IMR-90 (cell line): Measurements from ENCODE around the gene PRODH2. TPM values are rescaled to one million over a fixed set of nuclear protein-coding genes. Genes with fewer than 3 reads are reported as not detected.
"Not testable (repeated sequence)": the region's sequence is repeated elsewhere in the genome, so short reads cannot be mapped to it uniquely, and the experiment has no call there.

Experiments used
- ATAC-seq: fragments of 200-7000 bp; cut with Tn5 transposase; 2 replicates; pipeline ENCODE4 v1.9.1; 2020; ENCODE audit warnings: low read depth, mild to moderate bottlenecking, moderate library complexity
- BruUV-seq: library from RNA; stranded (reverse); fragments of 400-500 nt; replicated peaks from 2 replicates; lab custom pipeline; 2021; lab: Mats Ljungman, UMichigan
- CTCF ChIA-PET: fragments of 300-600 bp; formaldehyde crosslinking; extraction: SDS; loops from one replicate; lab custom pipeline; 2021; ENCODE audit warnings: antibody characterized with exemption; lab: Yijun Ruan, JAX
- POLR2A ChIA-PET: fragments of 300-600 bp; sonication (Branson Sonifier 250); formaldehyde crosslinking; loops from one replicate; lab custom pipeline; 2022; ENCODE audit warnings: antibody characterized with exemption; ENCODE audit not compliant: unreplicated experiment; lab: Charles Lee
- DNase-seq: peaks from one replicate; pipeline ENCODE4 v3.0.0; 2013
- H2AFZ ChIP-seq: replicated peaks from 2 replicates; pipeline ENCODE3; 2013; ENCODE audit warnings: low read length, mild to moderate bottlenecking; ENCODE audit not compliant: poor library complexity
- H2AK5ac ChIP-seq: 2 replicates; pipeline ENCODE4 v1.6.1; 2013; ENCODE audit warnings: low read depth, low read length, inconsistent platforms
- H2AK9ac ChIP-seq: replicated peaks from 2 replicates; pipeline ENCODE3; 2013; ENCODE audit warnings: mild to moderate bottlenecking, low read depth, low read length, moderate library complexity; ENCODE audit not compliant: poor library complexity
- H2BK120ac ChIP-seq: 2 replicates; pipeline ENCODE4 v1.6.1; 2013; ENCODE audit warnings: low read depth, low read length, inconsistent platforms
- H2BK15ac ChIP-seq: 3 replicates; pipeline ENCODE4 v1.6.1; 2013; ENCODE audit warnings: low read depth, low read length, inconsistent platforms
- H2BK20ac ChIP-seq: 2 replicates; pipeline ENCODE4 v1.6.1; 2013; ENCODE audit warnings: low read depth, mild to moderate bottlenecking, inconsistent platforms, low read length, moderate library complexity
- H2BK5ac ChIP-seq: 2 replicates; pipeline ENCODE4 v1.6.1; 2013; ENCODE audit warnings: mild to moderate bottlenecking, low read depth, low read length, inconsistent platforms; ENCODE audit not compliant: poor library complexity, severe bottlenecking
- H3K14ac ChIP-seq: replicated peaks from 2 replicates; pipeline ENCODE4 v1.6.1; 2013; ENCODE audit warnings: low read depth, low read length, inconsistent platforms
- H3K18ac ChIP-seq: 2 replicates; pipeline ENCODE4 v1.6.1; 2013; ENCODE audit warnings: low read depth, low read length, control low read depth
- H3K23ac ChIP-seq: 2 replicates; pipeline ENCODE4 v1.6.1; 2013; ENCODE audit warnings: low read depth, low read length, inconsistent platforms
- H3K27ac ChIP-seq: 2 replicates; pipeline ENCODE4 v1.5.1; 2013; ENCODE audit warnings: mild to moderate bottlenecking, control low read depth, low read length; ENCODE audit not compliant: insufficient read depth
- H3K27me3 ChIP-seq: 2 replicates; pipeline ENCODE4 v1.6.1; 2013; ENCODE audit warnings: low read length; ENCODE audit not compliant: control insufficient read depth, insufficient read depth
- H3K36me3 ChIP-seq: 2 replicates; pipeline ENCODE4 v1.6.1; 2013; ENCODE audit warnings: low read length, mixed read lengths; ENCODE audit not compliant: control insufficient read depth, insufficient read depth
- H3K4ac ChIP-seq: 2 replicates; pipeline ENCODE4 v1.6.1; 2013; ENCODE audit warnings: low read depth, low read length, inconsistent platforms
- H3K4me1 ChIP-seq: 2 replicates; pipeline ENCODE4 v1.6.1; 2013; ENCODE audit warnings: low read length, mixed read lengths; ENCODE audit not compliant: control insufficient read depth, insufficient read depth
- H3K4me2 ChIP-seq: 2 replicates; pipeline ENCODE4 v1.6.1; 2013; ENCODE audit warnings: low read depth, mild to moderate bottlenecking, control low read depth, low read length, moderate library complexity
- H3K4me3 ChIP-seq: 2 replicates; pipeline ENCODE4 v1.5.1; 2013; ENCODE audit warnings: low read depth, mild to moderate bottlenecking, control low read depth, low read length, moderate library complexity; ENCODE audit not compliant: insufficient read depth
- H3K56ac ChIP-seq: 2 replicates; pipeline ENCODE4 v1.6.1; 2013; ENCODE audit warnings: low read length, inconsistent platforms; ENCODE audit not compliant: insufficient read depth; ENCODE audit errors: extremely low read depth
- H3K79me1 ChIP-seq, 2 experiments: 2 replicates each; pipeline ENCODE4 v1.6.1; 2013; ENCODE audit warnings: low read length in 2 of 2, inconsistent platforms in 1 of 2, low read depth in 1 of 2
- H3K9ac ChIP-seq: 2 replicates; pipeline ENCODE4 v1.6.1; 2013; ENCODE audit warnings: low read depth, low read length, control low read depth
- H3K9me1 ChIP-seq: 2 replicates; pipeline ENCODE4 v1.6.1; 2013; ENCODE audit warnings: low read length, inconsistent platforms; ENCODE audit not compliant: insufficient read depth
- H3K9me3 ChIP-seq: 2 replicates; pipeline ENCODE4 v1.6.1; 2013; ENCODE audit warnings: low read length; ENCODE audit not compliant: control insufficient read depth, insufficient read depth
- H4K20me1 ChIP-seq: 2 replicates; pipeline ENCODE4 v1.6.1; 2013; ENCODE audit warnings: low read length, inconsistent platforms; ENCODE audit not compliant: insufficient read depth
- H4K5ac ChIP-seq: 2 replicates; pipeline ENCODE4 v1.6.1; 2013; ENCODE audit warnings: mild to moderate bottlenecking, low read depth, low read length, control low read depth
- H4K8ac ChIP-seq, 2 experiments: 2 replicates each; pipeline ENCODE4 v1.6.1; 2013; ENCODE audit warnings: low read depth in 2 of 2, low read length in 2 of 2, control low read depth in 1 of 2, inconsistent platforms in 1 of 2
- H4K91ac ChIP-seq: 2 replicates; pipeline ENCODE4 v1.6.1; 2013; ENCODE audit warnings: low read depth, low read length, inconsistent platforms; ENCODE audit not compliant: insufficient read depth
- CHD1 ChIP-seq: IDR thresholded peaks from 2 replicates; pipeline ENCODE4 v1.6.1; 2012; ENCODE audit warnings: low read depth, low read length, improper control_type of control experiment
- ELK1 ChIP-seq: fragments of 150-350 bp; IDR thresholded peaks from 2 replicates; pipeline ENCODE4 v1.6.1; 2016; ENCODE audit warnings: low read depth, mild to moderate bottlenecking, low read length, moderate library complexity, borderline replicate concordance
- FOS ChIP-seq: fragments of 150-350 bp; IDR thresholded peaks from 2 replicates; pipeline ENCODE4 v1.6.1; 2016; ENCODE audit warnings: low read depth, low read length
- MXI1 ChIP-seq: IDR thresholded peaks from 2 replicates; pipeline ENCODE4 v1.6.1; 2012; ENCODE audit warnings: low read depth, mild to moderate bottlenecking, low read length, moderate library complexity, borderline replicate concordance
- RCOR1 ChIP-seq: IDR thresholded peaks from 2 replicates; pipeline ENCODE4 v1.6.1; 2012; ENCODE audit warnings: mild to moderate bottlenecking, low read length, improper control_type of control experiment; ENCODE audit not compliant: insufficient replicate concordance
- WGBS, 2 experiments: methylation state at CpG; one replicate each; pipeline versions ENCODE4 v1.1.5 to v1.1.7; 2013; ENCODE audit warnings: missing lambda C conversion rate in 2 of 2; ENCODE audit not compliant: insufficient read length in 1 of 2; ENCODE audit errors: extremely low coverage in 2 of 2; 5-methylcytosine and 5-hydroxymethylcytosine counted together
- dilution Hi-C: fragments of 300-500 bp; cut with HindIII; formaldehyde crosslinking; loops from one replicate; pipeline ENCODE4 v1.14.3; 2018; ENCODE audit warnings: low sequenced_read_pairs; ENCODE audit not compliant: unreplicated experiment
- in situ Hi-C: fragments of 300-500 bp; cut with MboI; formaldehyde crosslinking; loops from 3 replicates; pipeline ENCODE4 v1.14.3; 2019; ENCODE audit warnings: low sequenced_read_pairs, inconsistent platforms, mixed read lengths
- intact Hi-C: fragments of 100-400 bp; cut with micrococcal nuclease; formaldehyde crosslinking; loops from 2 replicates; pipeline ENCODE4 v1.10.0; 2022
- polyA plus RNA-seq, 3 experiments: library from polyadenylated mRNA; depleted of rRNA; stranded (reverse); fragments of >200 nt; gene quantifications; 2 replicates each; pipeline ENCODE4 v1.2.3, GENCODE V29; 2012; ENCODE audit warnings: low replicate concordance in 1 of 3
- total RNA-seq: library from RNA; depleted of rRNA; stranded (reverse); fragments of >200 nt; gene quantifications from 2 replicates; pipeline ENCODE4 v1.2.3, GENCODE V29; 2012

PRODH2 gene
- total and polyA plus RNA-seq, 2 of the 4 experiments (the other 2 are of a cell fraction): not detected

- Histone ChIP-seq H2BK20ac (no peak overlapping the region), H2AK9ac (no peak overlapping the region), H3K14ac (no peak overlapping the region), H3K36me3 (no peaks in the 10 kb centered on the region), H3K23ac (no peak overlapping the region), H2AFZ (no peak overlapping the region), H3K79me1 (no peaks in the 10 kb centered on the region), H3K27me3 (peaks cover 33% of the 10 kb centered on the region), H3K56ac (no peak overlapping the region), H3K4ac (no peak overlapping the region), H3K9me3 (peaks cover 15% of the 10 kb centered on the region), H3K9ac (no peak overlapping the region), H4K20me1 (no peaks in the 10 kb centered on the region), H3K4me1 (peaks cover 4% of the 10 kb centered on the region; the same call in 1 of the 2 replicates), H4K91ac (no peak overlapping the region), H4K8ac (no peak overlapping the region), H2AK5ac (no peak overlapping the region), H3K9me1 (no peaks in the 10 kb centered on the region), H2BK120ac (no peak overlapping the region), H4K5ac (no peak overlapping the region), H3K27ac (no peak overlapping the region), H2BK5ac (no peak overlapping the region), H2BK15ac (no peak overlapping the region), H3K4me2 (no peak overlapping the region), H3K4me3 (no peak overlapping the region), H3K18ac (no peak overlapping the region)
- DNase-seq: no peak
- BruUV-seq: no TSS peak
- dilution Hi-C loops: no loop called here
- intact Hi-C loops: no loop called here
- in situ Hi-C loops: no loop called here
- ChIA-PET POLR2A (no interaction called here), CTCF (no interaction called here)
- no peak for TF ChIP-seq MXI1
- TF ChIP-seq ELK1: no peak
- no peak for TF ChIP-seq CHD1
- no peak for TF ChIP-seq FOS
- no peak for TF ChIP-seq RCOR1
- ATAC-seq: no peak
- WGBS, 2 experiments: 69% methylated on average over 5 of the region's 13 CpGs; no CpG with 5 or more reads in 1 of the 2 experiments
Observed at GRCh38 chr19:35841961-35842595, 29.4 kb upstream of the PRODH2 start.

- H3K4me2 ChIP-seq, H2BK15ac ChIP-seq, intact Hi-C loops, H4K8ac ChIP-seq, H3K23ac ChIP-seq, H3K9me1 ChIP-seq, H3K56ac ChIP-seq, H3K14ac ChIP-seq, H3K4me1 ChIP-seq, H3K36me3 ChIP-seq, in situ Hi-C loops, H3K79me1 ChIP-seq, H3K9ac ChIP-seq, H2BK120ac ChIP-seq, H2BK20ac ChIP-seq, H4K91ac ChIP-seq, H3K18ac ChIP-seq, BruUV-seq, H2AK9ac ChIP-seq, H4K5ac ChIP-seq, DNase-seq, H2BK5ac ChIP-seq, H4K20me1 ChIP-seq, H3K27ac ChIP-seq, POLR2A ChIA-PET, H3K9me3 ChIP-seq, H2AK5ac ChIP-seq, ATAC-seq, H3K4ac ChIP-seq, dilution Hi-C loops, H3K4me3 ChIP-seq, H2AFZ ChIP-seq: not testable (repeated sequence)
- peaks cover 14% of the 10 kb centered on the region for H3K27me3 ChIP-seq
- WGBS, 2 experiments: 36% methylated on average over 7 of the region's 11 CpGs; no CpG with 5 or more reads in 1 of the 2 experiments
- CTCF ChIA-PET: interaction anchor here (0.6 kb wide), 1 partner anchor 11 kb away, joined by 3 read pairs; no protein-coding TSS in a partner anchor
Observed at GRCh38 chr19:35836096-35836495, 23.5 kb upstream of the PRODH2 start.
